HepG2 (cell line): ENCODE data around the gene ZNF597.

Experiments used
- ARHGAP35 ChIP-seq: sonication (generic); formaldehyde crosslinking; IDR thresholded peaks from 2 replicates; pipeline ENCODE4 v1.9.0; 2022; ENCODE audit warnings: mild to moderate bottlenecking, inconsistent platforms, moderate library complexity, missing genetic modification reagents, borderline replicate concordance
- HDAC2 ChIP-seq: sonication (generic); formaldehyde crosslinking; IDR thresholded peaks from 2 replicates; pipeline ENCODE4 v1.4.0; 2020; ENCODE audit warnings: missing genetic modification reagents
- MED1 ChIP-seq: sonication (generic); formaldehyde crosslinking; IDR thresholded peaks from 2 replicates; pipeline ENCODE4 v1.4.0; 2020; ENCODE audit warnings: missing genetic modification reagents
- PHF8 ChIP-seq: sonication (generic); formaldehyde crosslinking; IDR thresholded peaks from 2 replicates; pipeline ENCODE4 v1.5.0; 2020; ENCODE audit warnings: missing genetic modification reagents
- POLR2AphosphoS5 ChIP-seq: IDR thresholded peaks from 2 replicates; pipeline ENCODE4 v1.6.1; 2012; ENCODE audit warnings: low read depth, low read length
- ZNF740 ChIP-seq: sonication (generic); formaldehyde crosslinking; IDR thresholded peaks from 2 replicates; pipeline ENCODE4 v1.4.0; 2020; ENCODE audit warnings: missing genetic modification reagents
- TF ChIP-seq, protein P1 (sequence below): sonication (generic); formaldehyde crosslinking; IDR thresholded peaks from 2 replicates; pipeline ENCODE4 v1.5.0; 2020; ENCODE audit warnings: mild to moderate bottlenecking, missing genetic modification reagents, moderate library complexity

GRCh38 chr16:3479654-3480216 lies 36.4 kb upstream of the ZNF597 start:
- TF ChIP-seq ZNF740 (no peak), HDAC2 (CRISPR knock-in tag) (no peak), PHF8 (CRISPR knock-in tag) (no peak), ARHGAP35 (CRISPR knock-in tag) (no peak), MED1 (CRISPR knock-in tag) (no peak), POLR2AphosphoS5 (no peak)
- TF ChIP-seq, protein P1, sequence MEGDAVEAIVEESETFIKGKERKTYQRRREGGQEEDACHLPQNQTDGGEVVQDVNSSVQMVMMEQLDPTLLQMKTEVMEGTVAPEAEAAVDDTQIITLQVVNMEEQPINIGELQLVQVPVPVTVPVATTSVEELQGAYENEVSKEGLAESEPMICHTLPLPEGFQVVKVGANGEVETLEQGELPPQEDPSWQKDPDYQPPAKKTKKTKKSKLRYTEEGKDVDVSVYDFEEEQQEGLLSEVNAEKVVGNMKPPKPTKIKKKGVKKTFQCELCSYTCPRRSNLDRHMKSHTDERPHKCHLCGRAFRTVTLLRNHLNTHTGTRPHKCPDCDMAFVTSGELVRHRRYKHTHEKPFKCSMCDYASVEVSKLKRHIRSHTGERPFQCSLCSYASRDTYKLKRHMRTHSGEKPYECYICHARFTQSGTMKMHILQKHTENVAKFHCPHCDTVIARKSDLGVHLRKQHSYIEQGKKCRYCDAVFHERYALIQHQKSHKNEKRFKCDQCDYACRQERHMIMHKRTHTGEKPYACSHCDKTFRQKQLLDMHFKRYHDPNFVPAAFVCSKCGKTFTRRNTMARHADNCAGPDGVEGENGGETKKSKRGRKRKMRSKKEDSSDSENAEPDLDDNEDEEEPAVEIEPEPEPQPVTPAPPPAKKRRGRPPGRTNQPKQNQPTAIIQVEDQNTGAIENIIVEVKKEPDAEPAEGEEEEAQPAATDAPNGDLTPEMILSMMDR (CRISPR knock-in tag): no peak
